Breast epithelium (tissue), 3 donors: ENCODE measurements around the gene APCDD1.

Experiments used
- CTCF ChIP-seq, 3 donors: fragments of 450-650 bp; IDR thresholded peaks; one replicate each; pipeline ENCODE4 v1.5.1; 2016 to 2017; ENCODE audit warnings: antibody characterized with exemption in 3 of 3, mild to moderate bottlenecking in 3 of 3, moderate library complexity in 3 of 3
- POLR2A ChIP-seq: fragments of 450-650 bp; IDR thresholded peaks from one replicate; pipeline ENCODE4 v1.6.1; 2016; ENCODE audit warnings: antibody characterized with exemption, mild to moderate bottlenecking, moderate library complexity

DNA sequence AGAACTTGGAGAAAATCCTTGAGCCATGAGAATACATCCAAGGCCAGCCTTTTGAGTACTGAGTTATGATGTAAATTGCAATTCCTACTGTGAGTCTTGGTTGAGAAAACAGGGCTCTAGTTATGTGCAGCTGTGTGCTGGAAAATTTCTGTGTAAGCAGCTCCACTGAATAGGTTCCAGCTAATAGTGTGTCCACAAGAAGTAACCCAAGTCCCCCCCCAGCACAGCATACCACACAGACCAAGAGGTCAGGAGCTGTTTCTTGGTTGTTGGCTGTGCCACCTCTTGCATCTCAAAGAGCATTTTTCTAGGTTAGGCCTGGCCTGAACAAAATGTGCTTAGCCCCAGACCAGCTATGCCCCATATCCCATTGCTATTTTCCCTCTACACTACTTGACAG lies 36.8 kb upstream of the APCDD1 start:
- no peak for TF ChIP-seq POLR2A
- no peak for TF ChIP-seq CTCF (IDR thresholded peaks at IDR 0.05)
